ENCODE measurements around the gene GABRG3. TPM values are rescaled to one million over a fixed set of nuclear protein-coding genes. Genes with fewer than 3 reads are reported as not detected.

Gene GABRG3
- total RNA-seq, 1 donor from 2014 or later: not detected

DNA sequence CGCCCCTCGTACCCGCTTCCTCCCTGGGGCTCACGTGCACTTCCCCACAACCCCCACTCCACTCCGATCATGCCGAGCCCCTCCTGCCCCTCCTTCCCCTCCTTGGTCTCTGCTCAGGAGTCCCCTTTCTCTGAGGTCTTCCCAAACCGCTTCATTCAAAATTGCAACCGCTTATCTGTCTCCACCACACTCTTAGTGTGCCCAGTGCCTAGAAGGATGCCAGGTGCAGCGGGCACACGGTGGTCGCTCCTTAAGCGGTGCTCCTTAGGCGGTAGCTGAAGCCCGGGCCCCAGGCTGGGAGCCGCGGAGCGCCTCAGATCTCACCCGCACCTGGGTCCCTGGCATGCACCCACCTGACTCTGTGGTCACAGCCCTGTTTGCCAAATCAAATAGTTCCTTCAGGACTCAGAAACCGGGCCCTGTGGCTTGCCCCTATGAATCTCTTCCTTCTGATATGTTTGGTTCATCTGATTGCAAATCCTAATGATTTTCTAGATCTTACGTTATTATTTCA, 603.6 kb downstream of the GABRG3 start:
- H3K27me3 Mint-ChIP-seq (ENCODE audit: low read depth): no peaks in the 10 kb centered on the region
- H3K36me3 Mint-ChIP-seq (ENCODE audit: low read depth): no peaks in the 10 kb centered on the region
- no peak overlapping the region for H3K4me3 Mint-ChIP-seq (ENCODE audit: low read depth)
- H3K9me3 Mint-ChIP-seq: peaks cover 39% of the 10 kb centered on the region
- intact Hi-C loops (cut with micrococcal nuclease): no loop called here
- no peak for DNase-seq (ENCODE audit: low spot score)
- no peak overlapping the region for H3K27ac Mint-ChIP-seq
- no peaks in the 10 kb centered on the region for H3K4me1 Mint-ChIP-seq (ENCODE audit: low read depth)

DNA sequence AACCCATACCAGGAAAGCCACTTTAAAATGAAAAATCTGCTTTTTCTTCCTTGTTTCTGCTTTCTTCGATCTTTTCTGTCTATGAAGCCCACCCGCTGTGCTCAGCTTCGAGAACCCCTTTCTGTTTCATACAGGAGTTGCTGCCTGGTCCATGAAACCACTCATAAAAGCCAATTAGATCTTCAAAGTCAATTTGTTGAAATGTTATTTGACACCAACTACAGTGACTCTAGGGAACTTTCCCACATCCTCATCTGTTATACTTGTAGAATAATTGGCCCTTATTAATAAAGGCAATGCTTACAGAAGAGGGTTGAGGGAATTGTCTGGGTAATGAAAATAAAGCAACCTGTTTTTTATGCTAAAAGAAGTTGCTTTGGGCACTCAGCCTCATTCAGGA, 604.5 kb downstream of the GABRG3 start:
- Mint-ChIP-seq H3K4me3 (ENCODE audit: low read depth) (no peak overlapping the region), H3K27ac (no peak overlapping the region), H3K27me3 (ENCODE audit: low read depth) (no peaks in the 10 kb centered on the region), H3K4me1 (ENCODE audit: low read depth) (no peaks in the 10 kb centered on the region), H3K36me3 (ENCODE audit: low read depth) (no peaks in the 10 kb centered on the region), H3K9me3 (peaks cover 39% of the 10 kb centered on the region)
- intact Hi-C loops (cut with micrococcal nuclease): no loop called here
- no peak for DNase-seq (ENCODE audit: low spot score)

- Mint-ChIP-seq H3K4me3 (ENCODE audit: low read depth) (no peak overlapping the region), H3K27ac (no peak overlapping the region), H3K9me3 (peaks cover 34% of the 10 kb centered on the region), H3K36me3 (ENCODE audit: low read depth) (no peaks in the 10 kb centered on the region), H3K27me3 (ENCODE audit: low read depth) (no peaks in the 10 kb centered on the region), H3K4me1 (ENCODE audit: low read depth) (no peaks in the 10 kb centered on the region)
- intact Hi-C loops (cut with micrococcal nuclease): no loop called here
- DNase-seq (ENCODE audit: low spot score): no peak
These were observed 605.6 kb downstream of the GABRG3 start for GRCh38 chr15:27576576-27576975.

DNA sequence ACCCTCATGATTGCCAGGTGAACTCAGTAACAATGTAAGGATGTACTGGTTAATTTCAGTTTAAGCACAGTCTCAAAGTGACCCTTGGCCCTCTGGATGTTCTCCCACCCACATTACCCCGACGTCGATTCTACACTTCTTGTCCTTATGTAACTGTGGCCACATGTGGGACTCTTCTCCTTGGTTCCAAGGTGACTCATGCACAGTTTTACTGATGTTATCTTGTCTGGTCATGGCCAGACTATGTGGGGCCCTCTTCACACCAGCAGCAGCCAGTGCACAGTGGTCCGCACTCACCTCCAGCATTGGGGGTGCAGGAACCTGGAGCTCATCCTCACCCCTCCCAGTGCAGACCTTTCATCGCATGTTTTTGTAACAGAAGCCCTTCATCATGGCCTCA, 608.8 kb downstream of the GABRG3 start:
- intact Hi-C loops (cut with micrococcal nuclease): no loop called here
- no peak for DNase-seq (ENCODE audit: low spot score)
- no peak overlapping the region for H3K4me3 Mint-ChIP-seq (ENCODE audit: low read depth)
- no peaks in the 10 kb centered on the region for H3K4me1 Mint-ChIP-seq (ENCODE audit: low read depth)
- H3K36me3 Mint-ChIP-seq (ENCODE audit: low read depth): no peaks in the 10 kb centered on the region
- no peak overlapping the region for H3K27ac Mint-ChIP-seq
- H3K27me3 Mint-ChIP-seq (ENCODE audit: low read depth): no peaks in the 10 kb centered on the region
- H3K9me3 Mint-ChIP-seq: peaks cover 42% of the 10 kb centered on the region

GRCh38 chr15:27582726-27583410, 611.9 kb downstream of the GABRG3 start:
- no peak for DNase-seq (ENCODE audit: low spot score)
- H3K36me3 Mint-ChIP-seq (ENCODE audit: low read depth): no peaks in the 10 kb centered on the region
- intact Hi-C loops (cut with micrococcal nuclease): no loop called here
- peaks cover 38% of the 10 kb centered on the region for H3K9me3 Mint-ChIP-seq
- H3K4me1 Mint-ChIP-seq (ENCODE audit: low read depth): no peaks in the 10 kb centered on the region
- H3K27me3 Mint-ChIP-seq (ENCODE audit: low read depth): no peaks in the 10 kb centered on the region
- H3K4me3 Mint-ChIP-seq (ENCODE audit: low read depth): no peak overlapping the region
- no peak overlapping the region for H3K27ac Mint-ChIP-seq

GRCh38 chr15:27583651-27584050, 612.7 kb downstream of the GABRG3 start:
- H3K27ac Mint-ChIP-seq: no peak overlapping the region
- intact Hi-C loops (cut with micrococcal nuclease): no loop called here
- no peaks in the 10 kb centered on the region for H3K36me3 Mint-ChIP-seq (ENCODE audit: low read depth)
- no peak for DNase-seq (ENCODE audit: low spot score)
- peaks cover 32% of the 10 kb centered on the region for H3K9me3 Mint-ChIP-seq
- no peaks in the 10 kb centered on the region for H3K4me1 Mint-ChIP-seq (ENCODE audit: low read depth)
- no peak overlapping the region for H3K4me3 Mint-ChIP-seq (ENCODE audit: low read depth)
- no peaks in the 10 kb centered on the region for H3K27me3 Mint-ChIP-seq (ENCODE audit: low read depth)

DNA sequence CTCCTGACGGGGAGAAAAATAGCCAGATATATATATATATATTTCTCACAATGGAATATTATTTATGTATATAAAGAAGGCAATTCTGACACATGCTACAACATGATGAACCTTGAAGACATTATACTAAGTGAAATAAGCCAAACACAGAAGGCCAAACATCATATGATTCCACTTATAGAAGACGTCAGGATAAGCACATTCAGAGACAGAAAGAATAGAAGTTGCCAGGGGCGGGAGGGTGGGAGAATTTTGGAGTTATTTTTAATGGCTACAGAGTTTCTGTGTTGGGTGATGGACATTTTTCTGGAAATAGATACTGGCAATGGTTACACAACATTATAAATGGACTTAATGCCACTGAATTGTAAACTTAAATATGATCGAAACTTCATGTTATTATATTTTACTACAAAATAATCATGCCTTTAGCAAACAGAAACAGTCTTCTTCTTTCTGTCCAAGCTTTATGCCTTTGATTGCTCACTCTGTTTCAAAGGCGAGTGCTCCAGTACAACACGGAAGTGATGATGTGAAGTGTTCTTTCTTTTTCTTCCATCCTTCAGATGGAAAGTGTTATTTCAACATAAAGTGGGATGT, 614.2 kb downstream of the GABRG3 start:
- Mint-ChIP-seq H3K27me3 (ENCODE audit: low read depth) (no peaks in the 10 kb centered on the region), H3K4me1 (ENCODE audit: low read depth) (no peaks in the 10 kb centered on the region), H3K9me3 (peaks cover 38% of the 10 kb centered on the region)

GRCh38 chr15:27587810-27588209, 616.8 kb downstream of the GABRG3 start:
- H3K27me3 Mint-ChIP-seq (ENCODE audit: low read depth): no peaks in the 10 kb centered on the region
- no peak overlapping the region for H3K4me3 Mint-ChIP-seq (ENCODE audit: low read depth)
- H3K27ac Mint-ChIP-seq: no peak overlapping the region
- no peak for DNase-seq (ENCODE audit: low spot score)
- H3K9me3 Mint-ChIP-seq: peaks cover 38% of the 10 kb centered on the region
- intact Hi-C loops (cut with micrococcal nuclease): no loop called here
- H3K36me3 Mint-ChIP-seq (ENCODE audit: low read depth): no peaks in the 10 kb centered on the region
- H3K4me1 Mint-ChIP-seq (ENCODE audit: low read depth): no peaks in the 10 kb centered on the region

More for the DNA sequence above, 614.2 kb downstream of the GABRG3 start:
- Mint-ChIP-seq H3K36me3 (ENCODE audit: low read depth) (no peaks in the 10 kb centered on the region), H3K27ac (no peak overlapping the region), H3K4me3 (ENCODE audit: low read depth) (no peak overlapping the region)
- no peak for DNase-seq (ENCODE audit: low spot score)
- intact Hi-C loops (cut with micrococcal nuclease): no loop called here

DNA sequence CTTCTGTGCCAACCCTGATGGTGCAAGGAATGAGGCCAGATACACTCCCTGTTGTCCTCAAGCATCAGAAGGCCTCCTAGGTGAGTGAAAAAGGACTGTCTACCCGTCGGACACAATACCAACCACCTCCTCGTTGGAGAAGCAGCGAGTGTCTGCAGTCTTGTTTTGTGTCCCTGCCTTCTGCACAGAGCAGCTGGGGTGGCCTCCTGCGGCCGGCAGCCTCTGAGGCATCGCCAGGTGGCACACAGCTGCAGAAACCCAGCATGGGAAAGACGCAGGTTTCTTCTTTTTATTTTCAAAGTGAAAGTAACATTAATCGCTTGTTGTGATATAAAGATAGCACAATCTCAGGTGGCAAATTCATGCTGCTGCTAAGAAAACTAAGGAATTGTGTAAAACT, 618.3 kb downstream of the GABRG3 start:
- H3K27ac Mint-ChIP-seq: no peak overlapping the region
- intact Hi-C loops (cut with micrococcal nuclease): no loop called here
- no peak for DNase-seq (ENCODE audit: low spot score)
- H3K4me1 Mint-ChIP-seq (ENCODE audit: low read depth): no peaks in the 10 kb centered on the region
- H3K4me3 Mint-ChIP-seq (ENCODE audit: low read depth): no peak overlapping the region
- no peaks in the 10 kb centered on the region for H3K36me3 Mint-ChIP-seq (ENCODE audit: low read depth)
- H3K27me3 Mint-ChIP-seq (ENCODE audit: low read depth): no peaks in the 10 kb centered on the region
- H3K9me3 Mint-ChIP-seq: peaks cover 40% of the 10 kb centered on the region

- no peak for DNase-seq (ENCODE audit: low spot score)
- no peaks in the 10 kb centered on the region for H3K4me1 Mint-ChIP-seq (ENCODE audit: low read depth)
- no peak overlapping the region for H3K4me3 Mint-ChIP-seq (ENCODE audit: low read depth)
- H3K27me3 Mint-ChIP-seq (ENCODE audit: low read depth): no peaks in the 10 kb centered on the region
- no peak overlapping the region for H3K27ac Mint-ChIP-seq
- H3K36me3 Mint-ChIP-seq (ENCODE audit: low read depth): no peaks in the 10 kb centered on the region
- intact Hi-C loops (cut with micrococcal nuclease): no loop called here
- peaks cover 40% of the 10 kb centered on the region for H3K9me3 Mint-ChIP-seq
These were observed 618.8 kb downstream of the GABRG3 start for GRCh38 chr15:27589782-27590181.

Other genes starting within 250 kb of the GABRG3 start
- not detected in 2 replicates for gene GABRB3, start 198.1 kb upstream of the GABRG3 start, total RNA-seq
- gene GABRA5, start 104.1 kb upstream of the GABRG3 start, total RNA-seq: not detected in 2 replicates

Measured in activated T-helper 2 cell treated with anti-CD3 and anti-CD28 coated beads, Interferon-gamma antibody, Interleukin-2, Interleukin-4, amounts not matched to agents 10 μg/mL and 5 μg/mL and 100 μg/mL, durations not matched to agents 14 hours and 24 hours and 36 hours (primary cell).